Suppressor macrophage treated with lipopolysaccharide for 4 hours (primary cell): ENCODE data around the gene FOXK2.
"Not testable (repeated sequence)": the region's sequence is repeated elsewhere in the genome, so short reads cannot be mapped to it uniquely, and the experiment has no call there.

Experiments used
- DNase-seq: peaks from one replicate; pipeline ENCODE4 v3.0.0-alpha.2; 2020

The FOXK2 gene

GRCh38 chr17:82495844-82496528, 23.5 kb upstream of the FOXK2 start:
- DNase-seq, result no peak

- peak; percentile 96 for DNase-seq
Observed at GRCh38 chr17:82496529-82497434, 22.8 kb upstream of the FOXK2 start.

- peak; percentile 44 for DNase-seq
Observed at GRCh38 chr17:82497483-82498405, 21.8 kb upstream of the FOXK2 start.

- no peak for DNase-seq
Observed at GRCh38 chr17:82502207-82502606, 17.3 kb upstream of the FOXK2 start.

- no peak for DNase-seq
Observed at GRCh38 chr17:82503094-82503727, 16.3 kb upstream of the FOXK2 start.

- DNase-seq, result no peak
Observed at GRCh38 chr17:82503728-82504308, 15.7 kb upstream of the FOXK2 start.

GRCh38 chr17:82505296-82505695, 14.2 kb upstream of the FOXK2 start:
- no peak for DNase-seq

- DNase-seq, result not testable (repeated sequence)
Observed at GRCh38 chr17:82506402-82506801, 13.1 kb upstream of the FOXK2 start.

- DNase-seq, result no peak
Observed at GRCh38 chr17:82507631-82508175, 11.8 kb upstream of the FOXK2 start.

GRCh38 chr17:82511642-82512041, 7.9 kb upstream of the FOXK2 start:
- not testable (repeated sequence) for DNase-seq

- DNase-seq, result not testable (repeated sequence)
Observed at GRCh38 chr17:82513864-82514263, 5.7 kb upstream of the FOXK2 start.

- DNase-seq, result no peak
Observed at GRCh38 chr17:82517230-82517865, 2.2 kb upstream of the FOXK2 start.

- DNase-seq, result no peak
Observed at GRCh38 chr17:82519971-82520903, 705 bp downstream of the FOXK2 start.

GRCh38 chr17:82524540-82524939, 5.0 kb downstream of the FOXK2 start:
- no peak for DNase-seq

- DNase-seq, result no peak
Observed at GRCh38 chr17:82525712-82526111, 6.2 kb downstream of the FOXK2 start.

GRCh38 chr17:82527898-82528297, 8.4 kb downstream of the FOXK2 start:
- DNase-seq, result no peak

GRCh38 chr17:82528484-82529265, 9.1 kb downstream of the FOXK2 start:
- peak; percentile 62 for DNase-seq

GRCh38 chr17:82529914-82530300, 10.4 kb downstream of the FOXK2 start:
- DNase-seq, result no peak

- no peak for DNase-seq
Observed at GRCh38 chr17:82531431-82531881, 11.9 kb downstream of the FOXK2 start.
